ENCODE measurements around the gene SMKR1.

- TF ChIP-seq, protein P1, sequence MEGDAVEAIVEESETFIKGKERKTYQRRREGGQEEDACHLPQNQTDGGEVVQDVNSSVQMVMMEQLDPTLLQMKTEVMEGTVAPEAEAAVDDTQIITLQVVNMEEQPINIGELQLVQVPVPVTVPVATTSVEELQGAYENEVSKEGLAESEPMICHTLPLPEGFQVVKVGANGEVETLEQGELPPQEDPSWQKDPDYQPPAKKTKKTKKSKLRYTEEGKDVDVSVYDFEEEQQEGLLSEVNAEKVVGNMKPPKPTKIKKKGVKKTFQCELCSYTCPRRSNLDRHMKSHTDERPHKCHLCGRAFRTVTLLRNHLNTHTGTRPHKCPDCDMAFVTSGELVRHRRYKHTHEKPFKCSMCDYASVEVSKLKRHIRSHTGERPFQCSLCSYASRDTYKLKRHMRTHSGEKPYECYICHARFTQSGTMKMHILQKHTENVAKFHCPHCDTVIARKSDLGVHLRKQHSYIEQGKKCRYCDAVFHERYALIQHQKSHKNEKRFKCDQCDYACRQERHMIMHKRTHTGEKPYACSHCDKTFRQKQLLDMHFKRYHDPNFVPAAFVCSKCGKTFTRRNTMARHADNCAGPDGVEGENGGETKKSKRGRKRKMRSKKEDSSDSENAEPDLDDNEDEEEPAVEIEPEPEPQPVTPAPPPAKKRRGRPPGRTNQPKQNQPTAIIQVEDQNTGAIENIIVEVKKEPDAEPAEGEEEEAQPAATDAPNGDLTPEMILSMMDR (IDR thresholded peaks at IDR 0.05), result no peak
- no peak for TF ChIP-seq POLR2A (IDR thresholded peaks at IDR 0.05)
Observed at GRCh38 chr7:129519464-129519863, 17.1 kb downstream of the SMKR1 start.

Data from adrenal gland (tissue), 5 donors.